NCI-H524 treated with DMSO at 0.1 percent for 48 hours (cell line): ENCODE data around the gene TOR1A.

ENCODE experiments used
- DNase-seq: peaks from one replicate; lab custom pipeline; 2025; lab: John Stamatoyannopoulos, UW

Gene TOR1A, protein sequence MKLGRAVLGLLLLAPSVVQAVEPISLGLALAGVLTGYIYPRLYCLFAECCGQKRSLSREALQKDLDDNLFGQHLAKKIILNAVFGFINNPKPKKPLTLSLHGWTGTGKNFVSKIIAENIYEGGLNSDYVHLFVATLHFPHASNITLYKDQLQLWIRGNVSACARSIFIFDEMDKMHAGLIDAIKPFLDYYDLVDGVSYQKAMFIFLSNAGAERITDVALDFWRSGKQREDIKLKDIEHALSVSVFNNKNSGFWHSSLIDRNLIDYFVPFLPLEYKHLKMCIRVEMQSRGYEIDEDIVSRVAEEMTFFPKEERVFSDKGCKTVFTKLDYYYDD

GRCh38 chr9:129823935-129824601, at the start of gene TOR1A:
TSS of gene TOR1A (minus strand) at chr9:129824136. CDS start at chr9:129824085, 51 bp downstream.
- peak; percentile 91 for DNase-seq

DNA sequence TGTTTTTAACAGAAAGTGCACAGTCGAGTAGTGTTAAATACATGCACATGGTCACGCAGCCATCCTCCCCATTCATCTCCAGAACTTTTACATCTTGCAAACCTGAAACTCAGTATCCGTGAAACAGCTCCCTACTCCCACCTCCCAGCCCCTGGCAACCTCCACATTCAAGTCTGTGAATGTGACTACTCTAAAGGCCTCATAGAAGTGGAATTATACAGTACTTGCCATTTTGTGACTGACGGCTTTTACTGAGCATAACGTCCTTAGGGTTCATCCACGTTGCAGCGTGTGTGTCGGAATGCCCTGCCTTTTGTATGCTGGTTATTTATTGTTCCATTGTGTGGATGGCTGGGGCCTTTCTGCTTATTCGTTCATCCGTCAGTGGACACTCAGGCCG, 47.1 kb upstream of the TOR1A start:
- no peak for DNase-seq

DNA sequence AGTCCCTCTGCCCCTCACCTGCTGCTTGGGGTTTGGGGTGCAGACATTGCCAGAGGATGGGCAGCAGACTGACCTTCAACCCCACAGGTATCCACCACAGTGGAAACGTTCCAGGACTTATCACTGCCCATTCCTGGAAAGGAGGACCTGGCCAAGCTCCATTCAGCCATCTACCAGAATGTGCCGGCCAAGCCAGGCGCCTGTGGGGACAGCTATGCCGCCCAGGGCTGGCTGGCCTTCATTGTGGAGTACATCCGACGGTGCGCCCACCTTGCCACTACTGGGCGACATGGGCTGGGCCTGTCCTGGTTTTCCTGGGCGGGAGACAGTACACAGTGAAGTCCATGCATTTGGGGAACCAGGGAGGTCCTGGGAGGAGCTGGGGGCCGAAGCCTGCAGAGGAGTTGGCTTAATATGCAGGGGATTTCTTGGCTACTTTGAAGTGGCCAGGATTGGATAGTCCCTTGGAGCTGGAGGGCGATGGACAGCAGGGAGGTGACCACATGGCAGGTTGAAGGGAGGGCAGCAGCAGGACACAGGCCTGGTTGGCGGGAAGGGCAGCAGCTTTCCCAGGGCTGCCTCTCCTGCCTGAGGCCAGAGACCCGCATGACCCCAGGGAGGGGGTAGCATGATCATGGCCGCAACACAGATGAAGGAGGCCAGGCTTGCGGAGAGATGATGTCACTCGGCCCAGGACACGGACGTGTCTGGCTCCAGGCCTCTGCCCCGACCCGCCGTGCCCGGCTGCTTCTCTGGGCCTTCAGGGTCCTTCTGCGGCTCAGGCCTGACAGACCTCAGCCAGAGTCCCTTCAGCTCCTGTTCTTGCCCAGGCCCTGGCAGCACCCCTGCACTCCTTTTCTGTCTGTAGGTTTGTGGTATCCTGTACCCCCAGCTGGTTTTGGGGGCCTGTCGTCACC, 45.9 kb upstream of the TOR1A start:
- DNase-seq: no peak

GRCh38 chr9:129868872-129869486, 45.0 kb upstream of the TOR1A start:
- no peak for DNase-seq

DNA sequence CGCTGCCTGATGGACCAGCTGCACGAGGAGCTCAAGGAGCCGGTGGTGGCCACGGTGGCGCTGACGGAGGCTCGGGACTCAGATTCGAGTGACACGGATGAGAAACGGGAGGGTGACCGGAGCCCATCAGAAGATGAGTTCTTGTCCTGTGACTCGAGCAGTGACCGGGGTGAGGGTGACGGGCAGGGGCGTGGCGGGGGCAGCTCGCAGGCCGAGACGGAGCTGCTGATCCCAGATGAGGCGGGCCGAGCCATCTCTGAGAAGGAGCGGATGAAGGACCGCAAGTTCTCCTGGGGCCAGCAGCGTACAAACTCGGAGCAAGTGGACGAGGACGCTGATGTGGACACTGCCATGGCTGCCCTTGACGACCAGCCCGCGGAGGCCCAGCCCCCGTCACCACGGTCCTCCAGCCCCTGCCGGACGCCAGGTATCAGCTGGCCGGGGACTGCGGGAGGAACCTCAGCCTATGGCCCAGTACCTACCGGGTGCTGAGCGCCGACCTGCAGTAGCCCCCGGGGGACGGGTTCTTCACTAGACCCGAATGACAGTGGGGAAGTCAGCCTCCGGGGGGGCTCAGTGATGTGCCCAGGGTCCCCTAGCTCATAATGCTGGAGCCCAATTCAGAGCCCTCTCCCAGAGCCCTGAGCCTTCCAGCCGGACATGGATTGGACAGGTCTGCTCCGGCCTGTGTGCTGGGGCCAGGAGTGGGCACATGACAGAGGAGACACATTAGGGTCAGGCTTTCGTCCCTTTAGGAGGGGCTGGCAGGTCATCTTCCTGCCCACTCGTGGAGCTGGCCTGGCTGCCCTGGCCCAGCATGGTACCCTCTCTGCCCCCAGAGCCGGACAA, 44.3 kb upstream of the TOR1A start:
- no peak for DNase-seq

- DNase-seq: no peak
These were observed 43.4 kb upstream of the TOR1A start for GRCh38 chr9:129867136-129868022.

GRCh38 chr9:129866394-129867135, 42.6 kb upstream of the TOR1A start:
- DNase-seq: no peak

DNA sequence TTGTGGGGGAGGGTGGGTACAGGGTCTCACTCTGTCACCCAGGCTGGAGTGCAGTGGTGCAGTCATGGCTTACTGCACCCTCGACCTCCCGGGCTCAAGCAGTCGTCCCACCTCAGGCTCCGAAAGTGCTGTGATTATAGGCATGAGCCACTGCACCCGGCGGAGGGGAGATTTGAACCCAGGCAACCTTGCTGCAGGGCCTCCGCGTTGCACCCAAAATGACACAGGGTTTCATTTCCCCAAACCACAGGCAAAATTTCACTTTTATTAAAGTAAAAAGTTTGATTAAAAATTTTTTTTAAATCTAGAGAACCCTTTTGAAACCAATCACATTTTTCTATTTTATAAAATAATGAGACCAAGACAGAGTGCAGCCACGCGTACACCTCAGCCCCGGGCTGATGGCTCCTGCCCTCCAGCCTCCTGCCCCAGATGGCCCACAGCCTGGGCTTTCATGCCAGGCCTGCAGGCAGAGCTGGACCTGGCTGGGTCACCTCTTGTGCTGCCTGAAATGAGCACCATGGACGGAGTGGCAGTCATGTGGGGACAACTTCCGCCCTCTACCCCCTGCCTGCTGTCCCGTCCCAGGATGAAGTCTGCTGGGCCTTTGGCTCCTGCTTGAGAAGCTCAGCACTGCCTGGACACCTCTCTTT, 41.9 kb upstream of the TOR1A start:
- DNase-seq: no peak

- no peak for DNase-seq
These were observed 41.2 kb upstream of the TOR1A start for GRCh38 chr9:129864991-129865647.

DNA sequence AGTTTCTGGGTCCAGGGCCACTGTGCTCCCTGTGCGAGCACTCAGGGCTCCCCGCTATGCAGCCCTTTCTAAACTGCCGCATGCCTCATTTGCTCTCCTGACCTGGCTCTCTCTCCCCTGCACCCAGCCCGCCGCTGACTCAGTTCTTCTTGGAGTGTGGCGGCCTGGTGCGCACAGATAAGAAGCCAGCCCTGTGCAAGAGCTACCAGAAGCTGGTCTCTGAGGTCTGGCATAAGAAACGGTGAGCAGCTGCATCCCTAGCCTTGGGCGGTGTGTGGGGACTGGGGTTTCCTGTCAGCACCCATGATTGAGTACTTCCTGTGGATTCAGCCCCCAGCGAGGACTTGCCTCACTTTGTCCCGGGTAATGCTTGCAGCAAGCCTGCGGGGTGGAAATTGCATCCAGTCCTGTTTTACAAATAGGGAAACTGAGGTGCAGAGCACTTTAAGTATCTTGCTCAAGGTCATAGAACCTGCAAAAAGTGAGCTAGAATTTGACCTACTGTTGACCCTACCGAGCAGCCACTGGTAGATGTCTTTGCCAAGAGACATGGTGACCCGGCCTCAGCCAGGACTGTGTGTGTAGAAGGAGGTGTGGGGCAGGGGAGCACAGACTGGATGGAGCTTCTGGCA, 39.2 kb upstream of the TOR1A start:
- no peak for DNase-seq

GRCh38 chr9:129861447-129861827, 37.5 kb upstream of the TOR1A start:
- no peak for DNase-seq

DNA sequence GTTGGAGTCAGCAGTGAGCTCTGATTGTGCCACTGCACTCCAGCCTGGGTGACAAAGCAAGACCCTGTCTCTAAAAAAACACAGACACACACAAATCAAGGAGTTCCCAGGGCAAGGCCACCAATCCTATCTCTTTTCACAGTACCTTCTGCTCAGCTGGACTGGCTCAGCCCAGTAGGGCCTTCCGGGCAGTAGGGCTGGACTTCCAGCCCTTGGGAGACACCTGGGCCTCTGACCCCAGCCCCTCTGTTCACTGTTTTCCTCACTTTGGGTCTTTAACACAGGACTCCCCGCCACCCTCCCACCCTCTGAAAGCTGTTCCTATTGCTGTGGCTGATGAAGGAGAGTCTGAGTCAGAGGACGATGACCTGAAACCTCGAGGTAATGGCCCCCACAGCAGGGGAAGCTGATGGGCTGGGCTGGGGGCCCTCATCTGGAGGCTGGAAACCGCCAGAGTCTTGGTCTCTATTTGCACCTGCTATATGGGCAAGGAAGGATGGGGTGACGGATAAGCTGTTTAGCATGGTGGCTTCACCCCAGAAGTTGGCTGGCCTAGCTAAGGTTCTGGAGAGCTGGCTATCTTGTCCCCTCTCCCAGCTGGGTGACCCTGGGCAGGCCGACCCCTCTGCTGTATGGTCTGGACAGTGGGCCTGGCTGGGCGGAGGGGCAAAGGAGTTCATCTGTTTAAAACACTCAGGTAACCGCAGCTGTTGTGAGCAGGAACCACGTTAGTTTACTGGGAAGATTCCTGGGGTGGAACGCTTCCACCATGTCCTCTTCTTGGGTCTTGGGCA, 36.9 kb upstream of the TOR1A start:
- DNase-seq: no peak

DNA sequence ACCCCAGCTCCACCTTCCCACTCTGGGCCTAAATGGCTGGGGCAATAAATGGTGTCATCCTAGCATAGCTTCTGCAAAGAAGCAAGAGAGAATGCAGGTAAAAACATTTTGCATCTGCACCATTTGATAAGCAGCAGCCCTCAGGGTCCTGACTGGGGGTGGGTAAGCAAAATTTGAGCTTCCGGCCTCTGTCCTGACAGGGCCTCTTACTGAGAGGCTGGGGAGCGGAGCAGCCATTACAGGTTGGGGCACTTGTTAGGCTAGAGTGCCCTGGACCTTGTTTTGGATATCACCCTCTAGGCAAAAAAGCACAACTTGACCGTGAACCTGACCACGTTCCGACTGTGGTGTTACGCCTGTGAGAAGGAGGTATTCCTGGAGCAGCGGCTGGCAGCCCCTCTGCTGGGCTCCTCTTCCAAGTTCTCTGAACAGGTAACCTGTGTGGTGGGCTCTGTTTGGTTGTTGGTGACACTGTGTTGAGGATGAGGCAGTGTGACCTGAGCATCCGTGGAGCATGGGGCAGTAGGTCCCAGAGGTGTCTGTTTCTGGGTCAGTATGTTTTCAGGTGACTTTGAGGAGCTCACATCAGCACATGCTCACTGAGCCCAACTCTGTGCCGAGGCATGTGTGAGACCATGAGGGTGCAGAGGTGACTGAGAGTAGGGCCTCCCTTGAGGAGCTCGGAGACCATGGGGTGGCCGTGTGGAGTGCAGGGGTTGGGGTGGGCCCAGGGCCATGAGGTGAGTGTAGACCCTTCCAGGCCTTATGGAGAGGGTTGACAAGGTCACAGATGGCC, 34.4 kb upstream of the TOR1A start:
- no peak for DNase-seq

DNA sequence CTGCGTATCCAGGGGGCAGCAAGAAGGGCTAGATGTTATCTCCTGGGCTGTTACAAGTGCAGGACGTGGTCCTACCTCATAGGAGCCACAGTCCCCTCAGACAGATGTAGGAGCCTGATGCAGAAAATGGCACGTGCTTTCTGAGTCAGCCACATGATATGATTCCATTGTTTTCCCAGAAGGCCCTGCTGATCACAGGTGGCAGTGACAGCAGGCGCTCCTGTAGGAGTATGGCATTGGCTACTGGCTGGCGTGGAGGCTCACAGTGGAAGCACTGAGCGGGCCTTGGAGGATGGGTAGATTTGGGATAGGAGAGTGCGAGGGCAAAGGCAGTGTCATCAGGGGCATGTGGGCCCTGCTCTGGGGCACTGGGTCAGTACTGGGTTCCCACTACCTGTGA, 33.3 kb upstream of the TOR1A start:
- DNase-seq: no peak

GRCh38 chr9:129854588-129855110, 30.7 kb upstream of the TOR1A start:
- DNase-seq: no peak

GRCh38 chr9:129853614-129854013, 29.7 kb upstream of the TOR1A start:
- no peak for DNase-seq
